ENCODE measurements around the gene CDK17.

The CDK17 gene

GRCh38 chr12:96356831-96357230 lies 43.4 kb downstream of the CDK17 start:
- Histone ChIP-seq H3K79me2 (ENCODE audit: control insufficient read depth, insufficient read depth, low read length, poor library complexity) (no peaks in the 10 kb centered on the region), H3K4me3 (ENCODE audit: low read depth, low read length) (no peak overlapping the region), H3K4me2 (ENCODE audit: low read length) (no peak overlapping the region), H2AFZ (ENCODE audit: insufficient read depth, low read length, poor library complexity) (no peak overlapping the region), H2AK5ac (ENCODE audit: low read length) (no peak overlapping the region), H2BK12ac (ENCODE audit: low read length) (no peak overlapping the region), H3K27me3 (ENCODE audit: insufficient read depth, low read length) (no peaks in the 10 kb centered on the region), H2BK5ac (ENCODE audit: low read depth, low read length, poor library complexity) (no peak overlapping the region), H3K4ac (ENCODE audit: low read depth, low read length) (peak overlapping the region; percentile 69), H2BK120ac (ENCODE audit: insufficient read depth, low read length, poor library complexity) (no peak overlapping the region), H3K23ac (ENCODE audit: low read length) (no peak overlapping the region), H3K36me3 (ENCODE audit: control insufficient read depth in 1 of 2, insufficient read depth in 2 of 2, low read length in 2 of 2) (no peaks in the 10 kb centered on the region), H3K9me3 (ENCODE audit: insufficient read depth, low read depth, low read length) (no peaks in the 10 kb centered on the region), H3K14ac (ENCODE audit: low read length) (no peak overlapping the region), H3K27ac (ENCODE audit: low read depth, low read length) (no peak overlapping the region), H4K8ac (ENCODE audit: low read depth, low read length) (no peak overlapping the region), H4K91ac (ENCODE audit: low read depth, low read length) (no peak overlapping the region), H3K4me1 (ENCODE audit: control insufficient read depth in 1 of 2, insufficient read depth in 2 of 2, low read length in 2 of 2) (no peaks in the 10 kb centered on the region), H4K12ac (ENCODE audit: low read depth, low read length) (no peak overlapping the region), H3K9ac (ENCODE audit: low read length) (no peak overlapping the region), H3K18ac (ENCODE audit: low read length) (no peak overlapping the region), H3K79me1 (ENCODE audit: low read length) (no peaks in the 10 kb centered on the region)
- WGBS (ENCODE audit: extremely low coverage, insufficient coverage, insufficient read length), result no CpG with 5 or more reads among the region's 1 CpG
- no peak for DNase-seq

- no peak overlapping the region for H4K12ac ChIP-seq (ENCODE audit: low read depth, low read length)
- H4K8ac ChIP-seq (ENCODE audit: low read depth, low read length), result no peak overlapping the region
- no peak overlapping the region for H3K4me3 ChIP-seq (ENCODE audit: low read depth, low read length)
- H3K4me1 ChIP-seq (ENCODE audit: control insufficient read depth in 1 of 2, insufficient read depth in 2 of 2, low read length in 2 of 2), result no peaks in the 10 kb centered on the region
- no peaks in the 10 kb centered on the region for H3K79me2 ChIP-seq (ENCODE audit: control insufficient read depth, insufficient read depth, low read length, poor library complexity)
- H3K27me3 ChIP-seq (ENCODE audit: insufficient read depth, low read length), result no peaks in the 10 kb centered on the region
- H3K36me3 ChIP-seq (ENCODE audit: control insufficient read depth in 1 of 2, insufficient read depth in 2 of 2, low read length in 2 of 2), result no peaks in the 10 kb centered on the region
- no peak overlapping the region for H3K4ac ChIP-seq (ENCODE audit: low read depth, low read length)
- H3K18ac ChIP-seq (ENCODE audit: low read length), result no peak overlapping the region
- no peak overlapping the region for H2BK120ac ChIP-seq (ENCODE audit: insufficient read depth, low read length, poor library complexity)
- WGBS (ENCODE audit: extremely low coverage, insufficient coverage, insufficient read length), result no CpG with 5 or more reads among the region's 8 CpGs
- no peak overlapping the region for H4K91ac ChIP-seq (ENCODE audit: low read depth, low read length)
- no peak overlapping the region for H2AK5ac ChIP-seq (ENCODE audit: low read length)
- no peaks in the 10 kb centered on the region for H3K79me1 ChIP-seq (ENCODE audit: low read length)
- H3K14ac ChIP-seq (ENCODE audit: low read length), result no peak overlapping the region
- no peak overlapping the region for H3K9ac ChIP-seq (ENCODE audit: low read length)
- H2BK12ac ChIP-seq (ENCODE audit: low read length), result no peak overlapping the region
- no peak overlapping the region for H2BK5ac ChIP-seq (ENCODE audit: low read depth, low read length, poor library complexity)
- DNase-seq, result no peak
- H3K4me2 ChIP-seq (ENCODE audit: low read length), result no peak overlapping the region
- H3K9me3 ChIP-seq (ENCODE audit: insufficient read depth, low read depth, low read length), result no peaks in the 10 kb centered on the region
- H3K23ac ChIP-seq (ENCODE audit: low read length), result no peak overlapping the region
- H2AFZ ChIP-seq (ENCODE audit: insufficient read depth, low read length, poor library complexity), result no peak overlapping the region
- no peak overlapping the region for H3K27ac ChIP-seq (ENCODE audit: low read depth, low read length)
Observed at GRCh38 chr12:96354844-96355534, 45.2 kb downstream of the CDK17 start.

- H3K23ac ChIP-seq (ENCODE audit: low read length), result no peak overlapping the region
- no peaks in the 10 kb centered on the region for H3K36me3 ChIP-seq (ENCODE audit: control insufficient read depth in 1 of 2, insufficient read depth in 2 of 2, low read length in 2 of 2)
- no peak overlapping the region for H2AK5ac ChIP-seq (ENCODE audit: low read length)
- no peak overlapping the region for H4K12ac ChIP-seq (ENCODE audit: low read depth, low read length)
- H3K14ac ChIP-seq (ENCODE audit: low read length), result no peak overlapping the region
- no peak overlapping the region for H4K91ac ChIP-seq (ENCODE audit: low read depth, low read length)
- H2AFZ ChIP-seq (ENCODE audit: insufficient read depth, low read length, poor library complexity), result no peak overlapping the region
- H3K79me2 ChIP-seq (ENCODE audit: control insufficient read depth, insufficient read depth, low read length, poor library complexity), result no peaks in the 10 kb centered on the region
- WGBS (ENCODE audit: extremely low coverage, insufficient coverage, insufficient read length), result no CpG with 5 or more reads among the region's 3 CpGs
- H3K18ac ChIP-seq (ENCODE audit: low read length), result no peak overlapping the region
- no peak overlapping the region for H3K9ac ChIP-seq (ENCODE audit: low read length)
- H2BK12ac ChIP-seq (ENCODE audit: low read length), result no peak overlapping the region
- no peak overlapping the region for H4K8ac ChIP-seq (ENCODE audit: low read depth, low read length)
- H3K27me3 ChIP-seq (ENCODE audit: insufficient read depth, low read length), result no peaks in the 10 kb centered on the region
- H3K9me3 ChIP-seq (ENCODE audit: insufficient read depth, low read depth, low read length), result no peaks in the 10 kb centered on the region
- no peak overlapping the region for H3K4me3 ChIP-seq (ENCODE audit: low read depth, low read length)
- no peaks in the 10 kb centered on the region for H3K79me1 ChIP-seq (ENCODE audit: low read length)
- no peak for DNase-seq
- no peaks in the 10 kb centered on the region for H3K4me1 ChIP-seq (ENCODE audit: control insufficient read depth in 1 of 2, insufficient read depth in 2 of 2, low read length in 2 of 2)
- no peak overlapping the region for H3K4ac ChIP-seq (ENCODE audit: low read depth, low read length)
- H3K27ac ChIP-seq (ENCODE audit: low read depth, low read length), result no peak overlapping the region
- no peak overlapping the region for H3K4me2 ChIP-seq (ENCODE audit: low read length)
- H2BK5ac ChIP-seq (ENCODE audit: low read depth, low read length, poor library complexity), result no peak overlapping the region
- no peak overlapping the region for H2BK120ac ChIP-seq (ENCODE audit: insufficient read depth, low read length, poor library complexity)
Observed at GRCh38 chr12:96354326-96354725, 45.9 kb downstream of the CDK17 start.

GRCh38 chr12:96352161-96352835 lies 47.9 kb downstream of the CDK17 start:
- no peak overlapping the region for H4K8ac ChIP-seq (ENCODE audit: low read depth, low read length)
- WGBS (ENCODE audit: extremely low coverage, insufficient coverage, insufficient read length), result no CpG with 5 or more reads among the region's 3 CpGs
- no peak overlapping the region for H2AFZ ChIP-seq (ENCODE audit: insufficient read depth, low read length, poor library complexity)
- no peak overlapping the region for H2BK12ac ChIP-seq (ENCODE audit: low read length)
- H3K4me1 ChIP-seq (ENCODE audit: control insufficient read depth in 1 of 2, insufficient read depth in 2 of 2, low read length in 2 of 2), result no peaks in the 10 kb centered on the region
- no peak overlapping the region for H3K14ac ChIP-seq (ENCODE audit: low read length)
- H4K12ac ChIP-seq (ENCODE audit: low read depth, low read length), result no peak overlapping the region
- H3K18ac ChIP-seq (ENCODE audit: low read length), result no peak overlapping the region
- H2BK120ac ChIP-seq (ENCODE audit: insufficient read depth, low read length, poor library complexity), result no peak overlapping the region
- no peak overlapping the region for H2BK5ac ChIP-seq (ENCODE audit: low read depth, low read length, poor library complexity)
- H3K79me1 ChIP-seq (ENCODE audit: low read length), result no peaks in the 10 kb centered on the region
- DNase-seq, result no peak
- no peak overlapping the region for H3K27ac ChIP-seq (ENCODE audit: low read depth, low read length)
- H3K9me3 ChIP-seq (ENCODE audit: insufficient read depth, low read depth, low read length), result no peaks in the 10 kb centered on the region
- H3K4me3 ChIP-seq (ENCODE audit: low read depth, low read length), result no peak overlapping the region
- no peak overlapping the region for H3K23ac ChIP-seq (ENCODE audit: low read length)
- H3K4ac ChIP-seq (ENCODE audit: low read depth, low read length), result no peak overlapping the region
- no peak overlapping the region for H2AK5ac ChIP-seq (ENCODE audit: low read length)
- H3K27me3 ChIP-seq (ENCODE audit: insufficient read depth, low read length), result no peaks in the 10 kb centered on the region
- H3K36me3 ChIP-seq (ENCODE audit: control insufficient read depth in 1 of 2, insufficient read depth in 2 of 2, low read length in 2 of 2), result no peaks in the 10 kb centered on the region
- no peak overlapping the region for H3K9ac ChIP-seq (ENCODE audit: low read length)
- H3K4me2 ChIP-seq (ENCODE audit: low read length), result no peak overlapping the region
- H4K91ac ChIP-seq (ENCODE audit: low read depth, low read length), result no peak overlapping the region
- no peaks in the 10 kb centered on the region for H3K79me2 ChIP-seq (ENCODE audit: control insufficient read depth, insufficient read depth, low read length, poor library complexity)

Measured in trophoblast cell (in vitro differentiated cells and primary cell).